ENCODE data around the gene NLRP6.

Gene NLRP6

DNA sequence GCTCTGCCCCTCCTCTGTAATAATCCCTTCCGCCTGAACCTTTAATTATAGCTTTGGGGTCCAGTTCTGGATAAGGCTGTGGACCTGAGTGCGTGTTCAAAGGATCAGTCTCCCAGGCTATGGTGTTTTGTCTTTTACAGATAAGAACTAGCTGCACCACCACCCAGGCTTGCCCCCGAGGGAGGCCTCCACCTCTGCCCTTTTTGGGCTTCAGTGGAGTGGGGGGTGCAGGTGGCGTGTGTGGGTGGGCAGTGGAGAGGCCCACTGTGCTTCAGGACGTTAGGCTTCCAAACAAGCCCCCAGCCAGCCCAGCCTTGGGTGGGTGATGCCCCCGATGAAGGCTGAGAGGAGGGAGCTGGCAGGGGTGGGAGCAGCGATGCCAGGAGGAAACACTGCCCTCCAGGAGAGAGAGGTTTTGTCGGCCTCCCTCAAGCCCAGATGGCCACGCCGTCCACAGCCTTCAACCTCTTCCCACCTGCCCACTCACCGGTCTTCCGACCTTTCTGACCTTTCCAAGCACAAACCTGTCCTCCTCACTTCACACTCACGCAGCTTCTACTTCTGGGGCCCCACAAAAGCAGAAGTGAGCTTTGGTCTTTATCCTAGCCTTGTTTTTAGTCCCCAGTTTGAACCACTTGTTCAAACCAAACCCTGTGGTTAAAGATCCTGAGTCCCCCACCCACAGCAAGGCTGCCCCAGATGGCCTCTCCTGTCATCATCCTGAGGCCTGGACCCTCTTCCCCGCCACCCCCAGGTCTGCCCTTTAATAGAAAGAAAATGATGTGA, 21.1 kb upstream of the NLRP6 start:
- DNase-seq: no peak

GRCh38 chr11:257766-258493, 20.3 kb upstream of the NLRP6 start:
- no peak for DNase-seq

DNA sequence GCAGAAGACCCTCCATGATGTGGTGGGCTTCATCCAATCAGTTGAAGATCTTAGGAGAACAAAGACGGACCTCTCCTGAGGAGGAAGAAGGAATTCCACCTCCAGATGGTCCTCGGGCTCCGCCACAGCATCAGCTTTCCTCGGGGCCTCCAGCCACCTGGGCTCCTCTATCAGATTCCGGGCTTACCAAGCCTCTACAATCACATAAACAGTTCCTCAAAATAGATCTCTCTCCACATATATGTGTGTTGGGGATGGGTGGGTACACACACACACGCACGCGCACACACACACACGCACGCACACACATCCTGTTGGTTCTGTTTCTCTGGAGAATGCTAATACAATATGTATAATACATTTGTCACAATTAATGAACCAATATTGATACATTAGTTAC, 18.8 kb upstream of the NLRP6 start:
- DNase-seq: no peak

GRCh38 chr11:261624-262023, 16.6 kb upstream of the NLRP6 start:
- DNase-seq: no peak

DNA sequence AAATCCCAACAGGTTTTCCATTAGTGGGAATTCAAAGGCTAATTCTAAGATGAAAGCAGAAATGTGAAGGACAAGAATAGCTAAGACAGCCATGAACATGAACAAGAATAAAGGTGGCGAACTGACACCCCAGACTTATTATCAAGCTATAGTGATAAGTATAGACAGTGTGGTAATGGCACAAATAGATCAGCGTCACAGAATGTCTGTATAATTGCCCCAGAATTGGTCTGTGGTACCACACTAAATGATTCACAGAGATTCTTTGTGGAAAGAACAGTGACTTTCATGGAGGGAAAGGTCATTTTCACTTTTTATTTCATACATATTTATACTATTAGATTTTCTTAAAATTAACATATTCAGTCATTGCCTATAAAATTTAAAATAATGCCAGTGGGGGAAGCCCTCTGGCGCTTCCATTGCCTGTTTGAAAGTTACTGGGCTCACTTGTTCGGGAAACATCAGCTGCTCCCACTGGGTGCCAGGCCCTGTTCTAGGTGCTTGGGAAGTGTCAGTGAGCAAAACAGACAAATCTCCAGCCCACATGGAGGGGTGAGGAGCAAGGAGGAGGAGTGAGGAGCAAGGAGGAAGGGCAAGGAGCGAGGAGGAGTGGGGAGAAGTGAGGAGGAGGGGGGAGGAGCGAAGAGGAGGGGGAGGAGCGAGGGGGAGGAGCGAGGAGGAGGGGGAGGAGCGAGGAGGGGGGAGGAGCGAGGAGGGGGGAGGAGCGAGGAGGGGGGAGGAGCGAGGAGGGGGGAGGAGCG, 11.3 kb upstream of the NLRP6 start:
- peak; percentile 47 for DNase-seq

DNA sequence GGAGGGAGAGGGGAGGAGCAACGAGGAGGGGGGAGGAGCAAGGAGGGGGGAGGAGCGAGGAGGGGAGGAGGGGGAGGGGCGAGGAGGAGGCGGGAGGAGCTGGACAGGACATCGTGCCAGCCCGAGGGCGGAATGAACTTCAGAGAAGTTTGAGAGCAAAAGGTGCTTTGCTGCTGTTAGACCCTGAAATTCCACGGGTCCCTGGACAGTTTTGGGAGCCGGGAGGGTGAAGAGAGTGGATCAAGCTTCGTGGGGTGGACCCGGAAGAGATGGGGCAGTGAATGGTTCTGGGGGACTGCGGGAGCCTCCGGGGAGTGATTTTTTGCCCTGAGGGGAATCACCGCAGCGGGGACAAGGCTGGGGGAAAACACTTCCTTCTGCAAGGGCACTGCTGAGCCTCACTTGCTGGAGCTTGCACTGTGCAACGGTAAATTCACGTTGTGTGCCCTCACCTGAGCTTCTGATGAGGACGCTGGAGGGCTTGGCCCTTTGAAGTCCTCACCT, 10.7 kb upstream of the NLRP6 start:
- DNase-seq: peak; percentile 65

DNA sequence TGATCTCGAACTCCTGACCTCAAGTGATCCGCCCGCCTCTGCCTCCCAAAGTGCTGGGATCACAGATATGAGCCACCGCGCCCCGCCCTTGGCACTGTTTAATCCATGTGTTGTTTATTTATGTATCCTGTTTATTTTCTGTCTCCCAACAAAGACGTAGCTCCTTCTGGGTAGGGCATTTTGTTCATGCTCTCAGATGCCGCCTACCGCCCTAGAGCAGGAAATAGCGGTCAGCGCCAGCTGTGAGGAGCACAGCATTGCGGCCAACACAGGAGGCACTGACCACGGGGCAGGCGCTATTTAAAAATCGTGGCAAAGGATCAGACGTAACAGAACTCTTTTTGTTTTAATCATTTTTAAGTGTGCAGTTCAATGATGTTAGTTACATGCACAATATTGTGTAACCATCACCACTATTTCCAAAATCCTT, 9.5 kb upstream of the NLRP6 start:
- peak; percentile 65 for DNase-seq

- DNase-seq: peak; percentile 75
Measured at GRCh38 chr11:269146-269890, 8.9 kb upstream of the NLRP6 start.

GRCh38 chr11:270451-271318, 7.5 kb upstream of the NLRP6 start:
- no peak for DNase-seq

DNA sequence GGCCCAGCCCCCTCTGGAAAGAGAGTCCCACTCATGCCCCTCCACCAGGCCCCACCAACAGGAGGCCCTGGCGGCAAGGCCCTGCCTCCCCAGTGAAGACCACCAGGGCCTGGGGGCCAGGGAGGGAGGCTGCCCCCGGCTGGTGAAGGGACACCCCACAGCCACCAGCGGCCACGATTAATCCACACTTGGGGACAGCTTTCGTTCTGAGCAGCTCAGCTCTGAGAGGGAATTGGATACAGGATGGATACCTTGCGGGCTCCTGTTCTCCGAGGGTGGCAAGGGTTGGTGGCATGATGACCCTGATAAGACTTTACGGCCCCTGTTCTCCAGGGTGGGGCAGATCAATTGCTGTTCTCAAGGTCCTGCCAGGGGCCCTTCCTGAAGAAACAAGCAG, 6.9 kb upstream of the NLRP6 start:
- no peak for DNase-seq

GRCh38 chr11:272195-272930, 5.8 kb upstream of the NLRP6 start:
- no peak for DNase-seq

- DNase-seq: no peak
Measured at GRCh38 chr11:272931-273198, 5.3 kb upstream of the NLRP6 start.

DNA sequence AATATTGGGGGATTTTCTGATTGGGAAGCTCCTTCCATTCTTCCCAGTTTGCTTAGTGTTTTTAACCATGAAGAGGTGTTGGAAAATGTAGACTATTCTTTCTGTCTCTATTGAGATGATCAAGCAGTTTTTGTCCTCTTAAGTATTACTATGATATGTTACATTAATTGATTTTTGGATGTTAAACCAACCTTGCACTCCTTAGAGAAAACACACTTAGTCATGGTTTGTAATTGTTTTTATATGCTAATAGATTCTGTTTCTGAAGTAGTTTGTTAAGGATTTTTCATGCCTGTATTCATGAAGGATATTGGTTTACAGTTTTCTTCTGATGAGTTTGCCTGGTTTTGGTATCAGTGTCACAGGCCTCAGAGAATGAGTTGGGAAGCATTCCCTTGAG, 2.0 kb upstream of the NLRP6 start:
- no peak for DNase-seq

- no peak for DNase-seq
Measured at GRCh38 chr11:279040-279965, 1.1 kb downstream of the NLRP6 start.

- peak; percentile 53 for DNase-seq
Measured at GRCh38 chr11:279966-280705, 1.9 kb downstream of the NLRP6 start.

GRCh38 chr11:280706-281485, 2.7 kb downstream of the NLRP6 start:
- peak; percentile 34 for DNase-seq

DNA sequence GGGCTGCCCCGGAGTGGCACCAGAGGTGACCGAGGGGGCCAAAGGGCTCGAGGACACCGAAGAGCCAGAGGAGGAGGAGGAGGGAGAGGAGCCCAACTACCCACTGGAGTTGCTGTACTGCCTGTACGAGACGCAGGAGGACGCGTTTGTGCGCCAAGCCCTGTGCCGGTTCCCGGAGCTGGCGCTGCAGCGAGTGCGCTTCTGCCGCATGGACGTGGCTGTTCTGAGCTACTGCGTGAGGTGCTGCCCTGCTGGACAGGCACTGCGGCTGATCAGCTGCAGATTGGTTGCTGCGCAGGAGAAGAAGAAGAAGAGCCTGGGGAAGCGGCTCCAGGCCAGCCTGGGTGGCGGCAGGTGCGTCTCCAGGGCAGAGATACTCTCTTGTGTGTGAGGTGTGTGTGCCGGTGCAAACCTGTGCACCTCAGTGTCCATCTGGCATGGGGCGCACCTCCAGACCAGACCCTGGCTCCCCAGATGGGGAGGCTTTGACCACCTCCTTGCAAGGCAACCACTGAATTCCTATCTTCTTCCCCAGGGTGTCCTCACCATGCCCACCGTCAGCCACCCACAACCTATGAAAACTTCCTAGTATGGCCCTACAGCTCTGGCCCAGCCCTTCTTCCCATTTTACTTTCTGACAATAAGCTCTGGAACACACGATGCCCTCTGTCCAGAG, 3.4 kb downstream of the NLRP6 start:
- no peak for DNase-seq

- DNase-seq: no peak
Measured at GRCh38 chr11:282171-282570, 4.0 kb downstream of the NLRP6 start.
